DMS53 (cell line): ENCODE data around the gene RHOB.
A peak's percentile ranks its signal among the peaks of the same experiment; 100 is the strongest.

Experiments
- DNase-seq: peaks from one replicate; lab custom pipeline; 2025; lab: John Stamatoyannopoulos, UW

RHOB gene

GRCh38 chr2:20496076-20496872, 49.4 kb downstream of the RHOB start:
- peak; percentile 40 for DNase-seq

DNA sequence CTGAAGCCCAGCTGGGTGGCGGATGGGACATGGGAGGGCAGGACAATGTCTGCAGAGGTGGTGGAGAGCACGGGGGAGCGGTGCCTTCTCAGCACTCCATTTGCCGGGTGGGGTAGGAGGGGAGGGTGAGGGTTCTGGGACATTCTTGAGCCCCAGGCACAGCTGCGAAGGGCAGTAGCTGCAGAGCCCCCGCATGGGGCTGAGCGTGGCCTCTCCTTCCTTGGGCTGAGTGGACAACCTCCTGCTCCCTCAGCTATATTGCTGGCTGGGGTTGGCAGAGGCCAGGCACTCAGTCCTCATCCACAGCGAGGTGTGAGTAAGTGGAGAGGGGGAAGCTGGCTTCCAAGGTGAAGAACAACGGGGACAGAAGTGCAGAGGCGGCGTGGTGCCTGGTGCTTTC, 50.1 kb downstream of the RHOB start:
- no peak for DNase-seq
